Measurements from ENCODE around the gene ADARB2.
"Not testable (repeated sequence)": the region's sequence is repeated elsewhere in the genome, so short reads cannot be mapped to it uniquely, and the experiment has no call there.

Gene ADARB2

GRCh38 chr10:1634239-1634638 is 103.1 kb downstream of the ADARB2 start:
- FAIRE-seq, result no peak

GRCh38 chr10:1633783-1634182 is 103.5 kb downstream of the ADARB2 start:
- no peak for FAIRE-seq

DNA sequence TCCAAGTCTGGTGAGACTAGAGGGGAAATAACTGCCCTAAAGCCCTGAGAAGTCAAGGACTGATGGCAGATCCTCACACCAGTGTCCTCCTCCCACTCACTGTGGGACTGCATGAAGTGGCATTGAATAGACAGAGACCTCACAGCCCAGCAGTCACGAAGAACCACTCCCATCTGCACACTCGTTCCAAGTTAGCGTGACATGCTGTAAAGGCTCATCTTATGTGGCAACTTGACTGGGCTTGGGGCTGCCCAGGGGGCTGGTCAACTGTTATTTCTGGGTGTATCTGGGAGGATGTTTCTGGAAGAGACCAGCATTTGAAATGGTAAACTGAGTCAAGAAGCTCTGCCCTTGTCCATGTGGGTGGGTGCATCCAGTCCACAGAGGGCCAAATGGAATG is 104.7 kb downstream of the ADARB2 start:
- FAIRE-seq, result no peak

DNA sequence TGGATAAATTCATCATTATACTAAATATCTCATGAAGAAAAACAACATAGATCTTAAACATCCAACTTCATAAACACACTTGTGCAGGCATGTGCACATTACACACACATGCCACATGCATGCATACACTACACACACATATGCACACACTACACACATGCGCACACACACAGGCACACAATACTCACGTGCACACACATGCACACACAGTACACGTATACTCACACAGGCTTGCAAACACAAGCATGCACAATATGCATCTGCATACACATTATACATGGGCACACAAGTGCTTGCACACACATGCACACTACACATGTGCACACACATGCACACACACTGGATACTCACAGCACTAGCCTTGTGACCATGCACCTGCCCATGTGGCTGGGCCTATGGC is 105.2 kb downstream of the ADARB2 start:
- FAIRE-seq, result no peak

DNA sequence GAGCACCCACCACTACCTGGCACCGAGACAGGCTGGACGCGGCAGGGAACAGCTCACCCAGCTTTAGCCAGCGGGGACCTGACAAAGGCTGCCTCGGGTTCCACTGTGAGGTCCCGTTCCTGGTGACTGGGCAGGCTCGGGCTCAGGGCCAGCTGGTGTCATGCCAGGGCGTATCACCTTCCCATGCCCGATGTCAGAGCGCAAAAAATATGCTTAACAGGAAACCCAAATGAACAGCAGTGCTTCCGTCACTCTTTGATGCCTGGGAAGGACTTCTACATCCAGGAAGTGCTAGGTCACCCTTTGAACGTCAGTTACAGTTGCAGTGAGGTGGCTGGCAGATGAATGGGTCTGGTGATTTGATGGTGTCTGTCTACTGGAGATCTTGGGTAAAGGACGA is 106.0 kb downstream of the ADARB2 start:
- FAIRE-seq, result no peak

DNA sequence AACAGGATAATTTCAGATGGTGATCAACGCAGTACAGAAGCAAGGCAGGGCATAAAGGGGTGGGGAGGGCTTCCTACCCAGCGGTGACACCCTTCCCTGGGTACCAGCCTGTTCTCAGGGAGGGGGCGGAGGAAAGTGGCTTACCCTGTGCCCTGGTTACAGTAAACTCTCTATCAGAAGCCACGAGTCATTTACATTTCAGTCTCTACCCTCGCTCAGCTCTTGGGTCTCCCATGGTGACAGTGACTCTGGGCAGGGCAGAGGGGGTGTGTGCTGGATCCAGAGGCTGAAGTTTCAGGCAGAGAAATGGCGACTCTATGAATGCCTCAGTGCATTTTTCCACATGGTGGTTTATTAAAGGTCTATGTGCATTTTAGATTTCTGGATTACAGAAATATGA is 107.0 kb downstream of the ADARB2 start:
- no peak for FAIRE-seq

DNA sequence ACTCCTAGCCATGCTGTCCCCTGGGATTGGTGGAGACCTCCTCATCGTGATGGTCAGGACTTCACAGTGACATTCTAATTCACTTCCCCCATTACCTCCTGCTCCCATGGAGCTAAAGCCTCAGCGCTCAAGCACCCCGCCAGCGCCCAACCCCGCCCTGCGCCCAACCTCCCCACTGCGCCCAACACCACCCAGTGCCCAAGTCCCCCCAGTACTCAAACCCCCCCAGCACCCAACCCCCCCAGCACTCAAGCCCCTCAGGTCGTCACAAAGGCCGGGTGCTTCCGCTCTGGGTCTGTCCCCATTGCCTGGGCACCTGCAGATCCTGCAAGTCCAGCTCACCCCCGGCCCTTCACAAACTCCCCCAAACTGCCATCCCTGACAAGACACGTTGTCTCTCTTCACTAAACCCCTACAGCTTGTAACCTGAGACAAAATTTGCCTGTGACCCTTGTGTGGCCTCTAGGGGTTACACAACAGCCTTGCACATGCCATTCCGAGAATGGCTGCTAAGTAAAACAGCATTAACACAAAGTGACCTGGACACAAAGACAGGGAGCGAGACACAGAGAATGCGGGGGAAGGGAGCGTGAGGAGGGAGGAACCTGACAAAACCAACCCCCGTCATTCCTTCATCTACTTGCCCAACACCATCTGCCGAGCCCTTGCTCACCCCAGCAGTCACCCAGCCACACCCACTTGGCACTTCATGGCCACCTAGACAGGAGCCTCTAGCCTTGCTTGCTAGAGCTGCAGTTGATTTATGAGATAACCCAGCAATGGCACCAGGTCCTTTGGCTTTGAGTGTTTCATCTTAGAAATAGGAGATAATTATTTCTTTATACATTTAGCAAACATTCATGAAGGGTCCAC is 107.8 kb downstream of the ADARB2 start:
- FAIRE-seq, result no peak

DNA sequence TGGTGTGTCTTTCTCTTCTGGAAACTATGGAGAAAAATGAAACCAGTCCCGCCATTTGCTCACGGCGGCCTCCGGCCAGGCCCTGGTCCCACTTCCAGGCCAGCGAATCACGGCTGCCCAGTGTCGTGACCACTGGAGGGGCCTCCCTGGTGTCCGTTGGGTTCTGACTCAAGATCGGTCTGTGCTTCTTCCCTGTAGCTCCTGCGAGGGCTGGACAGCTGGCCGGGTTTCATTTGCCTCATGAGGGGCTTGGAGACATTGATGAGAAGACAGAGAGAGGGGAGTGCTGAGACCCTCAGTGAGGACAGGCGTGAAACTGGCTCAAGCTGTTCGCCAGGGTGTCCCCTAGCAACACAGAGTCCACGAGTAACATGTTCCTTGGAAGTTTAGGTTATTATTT is 108.6 kb downstream of the ADARB2 start:
- no peak for FAIRE-seq

DNA sequence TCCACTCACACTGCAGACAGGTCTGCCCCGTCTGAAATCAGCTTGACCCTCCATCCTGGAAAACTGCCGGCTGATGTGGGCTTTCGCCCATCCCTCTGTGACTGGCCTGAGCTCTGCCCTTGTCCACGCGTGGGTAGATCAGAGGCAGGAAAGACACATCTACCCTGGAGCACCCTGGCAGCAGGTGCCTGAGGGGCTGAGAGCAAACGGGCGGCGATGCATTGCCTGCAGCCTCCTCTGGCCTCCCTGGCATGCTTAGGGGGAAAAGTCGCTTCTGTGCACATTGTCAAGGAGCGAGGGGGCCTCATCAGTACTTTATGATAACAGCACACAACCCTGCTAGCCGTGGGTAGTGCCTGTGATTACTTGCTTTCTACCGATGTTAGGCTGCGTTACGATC is 109.4 kb downstream of the ADARB2 start:
- FAIRE-seq, result no peak

GRCh38 chr10:1626835-1627234 is 110.5 kb downstream of the ADARB2 start:
- no peak for FAIRE-seq

- FAIRE-seq, result no peak
These were observed 110.9 kb downstream of the ADARB2 start for GRCh38 chr10:1626410-1626809.

DNA sequence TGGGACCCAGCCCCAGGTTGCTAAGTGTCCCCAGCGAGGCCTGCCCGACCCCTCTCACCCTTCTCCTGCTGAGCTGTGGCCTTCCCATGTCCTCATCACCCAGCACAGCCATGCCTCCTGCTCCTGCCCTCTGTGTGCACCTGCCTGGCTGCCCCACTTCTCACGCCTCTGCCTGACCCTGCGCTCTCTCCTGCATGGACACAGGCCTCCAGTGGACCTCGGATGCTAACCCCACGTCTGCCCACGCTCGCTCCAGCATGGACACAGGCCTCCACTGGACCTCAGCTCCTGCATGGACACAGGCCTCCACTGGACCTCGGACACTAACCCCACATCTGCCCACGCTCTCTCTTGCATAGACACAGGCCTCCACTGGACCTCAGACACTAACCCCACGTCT is 111.6 kb downstream of the ADARB2 start:
- FAIRE-seq, result no peak

DNA sequence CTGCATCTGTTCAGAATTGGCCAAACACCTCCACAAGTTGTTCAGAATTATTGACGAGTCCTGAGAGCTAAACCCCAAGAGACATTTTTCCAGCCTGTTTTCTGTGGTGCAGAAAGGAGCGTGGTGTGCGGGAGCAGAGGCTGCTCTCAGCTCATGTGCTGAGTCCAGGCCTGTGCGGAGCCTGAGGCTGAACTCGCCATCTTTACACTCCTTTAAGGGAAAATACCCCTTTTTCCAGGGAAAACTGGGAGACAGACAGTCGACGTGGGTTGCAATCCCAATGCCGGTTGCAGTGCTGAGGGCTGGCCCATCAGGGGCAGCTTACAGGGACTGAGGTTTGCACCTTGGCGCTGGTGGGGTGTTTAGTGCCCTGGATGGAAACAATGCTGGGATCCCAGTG is 112.2 kb downstream of the ADARB2 start:
- FAIRE-seq, result no peak

DNA sequence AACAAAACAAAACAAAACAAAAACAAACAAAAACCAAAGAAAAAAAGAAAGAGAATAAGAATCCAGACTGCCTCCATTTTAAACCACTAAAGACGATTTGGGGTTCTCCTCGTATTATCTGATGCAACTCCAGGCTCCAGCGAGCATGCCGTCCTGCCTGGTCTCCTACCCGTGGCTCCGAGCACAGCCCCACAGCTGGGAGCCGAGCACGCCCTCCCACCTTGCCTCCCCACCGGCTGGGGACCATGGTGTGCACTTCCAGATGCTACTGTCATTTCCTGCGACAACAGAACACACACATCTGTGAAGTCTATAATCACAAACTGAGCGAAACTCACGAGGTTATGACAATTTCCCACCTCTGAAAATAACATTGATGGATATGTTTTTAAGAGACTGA is 113.1 kb downstream of the ADARB2 start:
- no peak for FAIRE-seq

GRCh38 chr10:1620803-1621202 is 116.5 kb downstream of the ADARB2 start:
- FAIRE-seq, result no peak

- FAIRE-seq, result not testable (repeated sequence)
These were observed 119.7 kb downstream of the ADARB2 start for GRCh38 chr10:1617376-1618317.

- not testable (repeated sequence) for FAIRE-seq
These were observed 120.6 kb downstream of the ADARB2 start for GRCh38 chr10:1616701-1617100.

DNA sequence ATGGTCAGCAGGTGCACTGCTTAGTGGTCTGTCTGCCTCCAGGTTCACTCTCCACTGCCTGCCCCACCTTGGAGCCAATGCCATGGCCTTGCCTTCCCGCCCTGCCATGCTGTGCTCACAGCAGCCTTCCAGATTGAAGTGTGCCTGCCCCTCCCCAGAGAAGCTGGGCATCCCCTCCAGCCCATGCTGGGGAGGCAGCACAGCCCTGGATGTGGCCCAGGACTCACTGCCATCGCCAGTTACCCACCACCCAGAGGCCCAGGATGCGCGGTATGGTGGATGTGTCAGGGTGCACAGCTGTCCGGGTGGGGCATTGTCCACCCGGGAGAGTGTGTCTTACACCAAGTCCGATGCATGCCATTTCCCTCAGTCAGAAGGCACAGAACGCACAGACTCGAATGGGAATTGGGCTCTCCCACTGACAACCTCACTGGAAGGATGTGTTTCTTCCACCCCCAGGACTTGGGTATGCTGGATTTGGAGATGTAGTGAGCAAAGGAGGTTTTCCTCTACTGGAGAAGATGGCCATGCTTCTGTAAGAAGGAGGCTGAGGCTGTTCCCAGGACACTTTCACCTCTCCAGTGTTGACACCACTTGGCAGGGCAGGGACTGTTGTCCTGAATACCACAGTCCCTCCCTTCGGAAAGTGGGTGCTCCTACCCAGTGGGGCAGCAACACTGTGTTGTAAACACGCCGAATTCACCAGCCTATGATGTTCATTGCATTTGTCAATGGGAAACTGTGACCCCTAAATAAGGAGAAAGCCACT is 122.0 kb downstream of the ADARB2 start:
- FAIRE-seq, result no peak

DNA sequence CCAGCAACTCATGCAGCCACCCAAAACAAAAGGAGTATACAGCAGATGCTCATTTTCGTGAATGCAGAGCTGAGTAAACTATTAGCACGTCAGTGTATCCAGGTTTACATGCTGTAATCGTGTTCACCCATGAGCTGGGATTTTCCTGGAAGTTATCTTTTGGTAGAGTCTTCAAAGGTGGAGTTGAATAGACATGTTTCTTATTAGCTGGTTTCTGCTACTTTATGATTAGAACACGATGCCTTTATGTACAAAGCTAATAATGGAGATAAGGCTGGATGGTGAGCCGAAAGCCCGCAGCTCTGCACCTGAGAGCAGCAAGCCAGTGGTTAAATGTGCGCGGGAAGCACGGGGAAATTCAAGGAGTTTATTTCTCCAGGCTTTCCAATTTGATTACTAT is 123.8 kb downstream of the ADARB2 start:
- FAIRE-seq, result no peak

GRCh38 chr10:1612908-1613307 is 124.4 kb downstream of the ADARB2 start:
- FAIRE-seq, result no peak

GRCh38 chr10:1611936-1612550 is 125.3 kb downstream of the ADARB2 start:
- FAIRE-seq, result no peak

- FAIRE-seq, result no peak
These were observed 126.1 kb downstream of the ADARB2 start for GRCh38 chr10:1610986-1611770.

Measured in colon (tissue), 2 donors.